A172 (cell line): ENCODE measurements around the gene CXorf49B. TPM values are rescaled to one million over a fixed set of nuclear protein-coding genes. Genes with fewer than 3 reads are reported as not detected.

ENCODE experiments used
- DNase-seq: peaks from one replicate; pipeline ENCODE4 v3.0.0-alpha.2; 2015; ENCODE audit warnings: low spot score
- total RNA-seq: library from RNA; depleted of rRNA; stranded (reverse); fragments of >200 nt; shearing (Covaris generic); gene quantifications from 2 replicates; pipeline ENCODE4 v1.2.3, GENCODE V29; 2014; rRNA removed

CXorf49B gene
- total RNA-seq, 1 experiment from 2014 or later = not detected

- DNase-seq = no peak
Observed at GRCh38 chrX:71815906-71816156, 52.7 kb downstream of the CXorf49B start.

Other genes with a start within 250 kb of the CXorf49B start
- gene OGT, start 230.2 kb upstream of the CXorf49B start, total RNA-seq = 51.9 and 55.3 TPM in 2 replicates
- gene GCNA, start 184.9 kb upstream of the CXorf49B start, total RNA-seq = 0.07 and 1.2 TPM in 2 replicates
- gene CXCR3, start 144.8 kb upstream of the CXorf49B start, total RNA-seq = not detected in 2 replicates
- not detected in 2 replicates for gene CXorf49, start 45.1 kb upstream of the CXorf49B start, total RNA-seq
- not detected in 2 replicates for gene NHSL2, start 147.5 kb downstream of the CXorf49B start, total RNA-seq